Spinal cord (tissue), 10 donors: ENCODE measurements around the gene SLC1A1. TPM values are rescaled to one million over a fixed set of nuclear protein-coding genes. Genes with fewer than 3 reads are reported as not detected.

Experiments
- DNase-seq, 6 donors: peaks; one replicate each; pipeline versions ENCODE4 v3.0.0 to v3.0.0-alpha.2; 2013 to 2015; ENCODE audit warnings: low spot score in 6 of 6, low read depth in 4 of 6
- H3K27ac ChIP-seq: one replicate; pipeline ENCODE4 v1.5.1; 2013; ENCODE audit warnings: low read depth, low read length, control low read depth
- H3K27me3 ChIP-seq: one replicate; pipeline ENCODE4 v1.6.1; 2013; ENCODE audit warnings: low read length; ENCODE audit not compliant: control insufficient read depth, insufficient read depth
- H3K36me3 ChIP-seq: one replicate; pipeline ENCODE4 v1.6.1; 2013; ENCODE audit warnings: low read length; ENCODE audit not compliant: control insufficient read depth, insufficient read depth
- H3K4me1 ChIP-seq: one replicate; pipeline ENCODE4 v1.6.1; 2013; ENCODE audit warnings: low read length; ENCODE audit not compliant: control insufficient read depth, insufficient read depth
- H3K4me3 ChIP-seq: one replicate; pipeline ENCODE4 v1.5.1; 2013; ENCODE audit warnings: low read depth, low read length, control low read depth
- H3K9me3 ChIP-seq: one replicate; pipeline ENCODE4 v1.6.1; 2013; ENCODE audit warnings: low read length; ENCODE audit not compliant: control insufficient read depth, insufficient read depth
- WGBS: methylation state at CpG from one replicate; pipeline ENCODE4 v1.1.5; 2013; ENCODE audit warnings: missing lambda C conversion rate; ENCODE audit not compliant: insufficient coverage; 5-methylcytosine and 5-hydroxymethylcytosine counted together
- long read RNA-seq, 4 donors: transcript quantifications; one replicate each; lab custom pipeline, GENCODE V29; 2026
- polyA plus RNA-seq, 2 donors: library from polyadenylated mRNA; unstranded; fragments of 120-200 nt; gene quantifications; one replicate each; pipeline ENCODE4 v1.2.1, GENCODE V29; 2013; ENCODE audit not compliant: insufficient read length in 2 of 2
- total RNA-seq, 2 donors: library from RNA; depleted of rRNA in 1 of 2; stranded (reverse); fragments of 120-200 nt in 1 of 2; fragments of >200 nt in 1 of 2; gene quantifications; one replicate each; pipeline versions ENCODE4 v1.2.3 to v1.2.4, GENCODE V29; 2013 to 2014
- donor health status: healthy.

SLC1A1 gene
- total RNA-seq: 10 to 100 TPM; 22.3 to 47.2 TPM
- 10 to 100 TPM; 53.8 to 67.7 TPM for polyA plus RNA-seq
- long read RNA-seq, donor 1, transcript SLC1A1-201 (12 exons, 3,722 nt): major isoform, 10 of 33 reads
- long read RNA-seq, donor 1, partial matches to known transcripts: 23 of 33 reads
- long read RNA-seq, donor 1, other reads (novel, unspliced or antisense): 0 of 33 reads
- long read RNA-seq, donor 2, transcript SLC1A1-201 (12 exons, 3,722 nt): major isoform, 5 of 5 reads
- long read RNA-seq, donor 2, partial matches to known transcripts: 0 of 5 reads
- long read RNA-seq, donor 2, other reads (novel, unspliced or antisense): 0 of 5 reads
- long read RNA-seq, donor 3, transcript SLC1A1-201 (12 exons, 3,722 nt): major isoform, 8 of 15 reads
- long read RNA-seq, donor 3, partial matches to known transcripts: 7 of 15 reads
- long read RNA-seq, donor 3, other reads (novel, unspliced or antisense): 0 of 15 reads
- long read RNA-seq, donor 4: 0 reads

DNA sequence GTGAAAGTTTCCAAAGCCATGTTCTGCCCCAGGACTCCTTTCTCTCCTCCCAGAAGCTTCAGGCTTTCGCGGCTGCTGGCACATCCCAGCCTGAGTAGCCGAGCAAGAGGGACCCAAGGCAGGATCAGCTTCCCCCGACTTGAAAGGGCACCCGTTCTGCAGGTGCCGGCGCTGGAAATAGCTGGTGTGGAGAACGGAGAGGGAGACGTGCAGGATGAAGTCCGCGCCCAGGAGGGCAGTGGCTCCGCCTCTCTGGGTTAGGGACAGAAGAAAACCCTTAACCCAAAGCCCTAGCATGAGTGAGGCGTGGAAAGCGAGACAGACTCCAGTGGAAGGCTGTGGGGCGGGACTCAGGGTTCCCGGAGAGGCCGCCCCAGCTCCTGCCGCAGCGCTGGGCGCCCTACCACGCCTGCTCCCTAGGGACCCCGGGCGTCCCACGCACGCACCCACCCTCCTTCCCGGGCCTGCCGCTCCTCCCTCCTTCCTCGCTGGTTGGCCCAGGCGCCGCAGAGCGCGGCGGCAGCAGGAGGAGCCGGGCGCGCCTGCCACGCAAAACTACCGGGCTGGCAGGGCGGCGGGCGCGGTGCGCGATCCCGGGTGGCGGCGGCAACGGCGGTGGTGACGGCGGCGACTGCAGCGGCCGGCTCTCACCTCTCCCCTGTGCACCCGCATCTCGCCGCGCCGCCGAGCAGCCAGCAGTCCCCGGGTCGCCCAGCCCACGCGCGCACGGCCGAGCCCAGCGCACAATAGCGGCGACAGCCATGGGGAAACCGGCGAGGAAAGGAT, at the start of gene SLC1A1:
TSS of gene SLC1A1 (plus strand) at position 550 of the 786 bp plus-strand sequence. CDS start at position 762, 212 bp downstream.
- Histone ChIP-seq H3K27me3 (peaks cover 10% of the 10 kb centered on the region), H3K4me3 (peak within 1 kb of the TSS; percentile 65), H3K4me1 (peaks cover 26% of the 10 kb centered on the region), H3K27ac (peak within 1 kb of the TSS; percentile 52), H3K9me3 (no peaks in the 10 kb centered on the region), H3K36me3 (no peaks in the 10 kb centered on the region)
- DNase-seq: peak; percentile 30 to 92 (median 47)
- WGBS: under 1% methylated on average over 71 of the region's 72 CpGs

- 78% methylated on average over 2 of the region's 3 CpGs for WGBS
These were observed 47.5 kb upstream of the SLC1A1 start for GRCh38 chr9:4442806-4443205.

GRCh38 chr9:4443439-4443838, 46.8 kb upstream of the SLC1A1 start:
- Histone ChIP-seq H3K27me3 (no peaks in the 10 kb centered on the region), H3K27ac (no peak overlapping the region), H3K36me3 (no peaks in the 10 kb centered on the region), H3K4me3 (no peak overlapping the region), H3K4me1 (no peaks in the 10 kb centered on the region), H3K9me3 (peaks cover 3% of the 10 kb centered on the region)
- WGBS: 80% methylated on average over 1 of the region's 1 CpG
- no peak for DNase-seq

More at GRCh38 chr9:4442806-4443205, 47.5 kb upstream of the SLC1A1 start:
- peaks cover 3% of the 10 kb centered on the region for H3K9me3 ChIP-seq
- H3K4me1 ChIP-seq: no peaks in the 10 kb centered on the region
- no peaks in the 10 kb centered on the region for H3K27me3 ChIP-seq
- no peak for DNase-seq
- H3K4me3 ChIP-seq: no peak overlapping the region
- H3K27ac ChIP-seq: no peak overlapping the region
- H3K36me3 ChIP-seq: no peaks in the 10 kb centered on the region

DNA sequence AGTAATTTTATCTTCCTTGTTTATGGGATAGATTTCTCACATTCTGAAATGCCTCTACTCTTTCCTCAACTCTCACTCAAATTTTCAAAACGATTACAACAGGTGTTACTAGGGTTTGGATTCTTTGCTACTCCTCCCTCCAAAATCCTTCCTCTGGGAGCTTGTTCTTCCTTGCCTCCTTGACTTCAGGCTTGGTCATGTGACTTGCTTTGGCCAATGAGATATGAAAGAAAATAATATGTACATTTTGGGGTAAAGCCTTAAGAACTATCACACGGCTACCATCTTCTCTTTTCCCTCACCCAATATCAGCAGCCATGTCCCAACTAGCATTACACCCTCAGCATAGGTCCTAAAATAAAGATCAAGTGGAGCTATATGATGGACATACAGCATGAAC, 28.8 kb upstream of the SLC1A1 start:
- H3K4me3 ChIP-seq: no peak overlapping the region
- H3K9me3 ChIP-seq: no peaks in the 10 kb centered on the region
- no peaks in the 10 kb centered on the region for H3K36me3 ChIP-seq
- WGBS: no CpG with 5 or more reads among the region's 2 CpGs
- no peaks in the 10 kb centered on the region for H3K27me3 ChIP-seq
- no peak for DNase-seq
- no peaks in the 10 kb centered on the region for H3K4me1 ChIP-seq
- H3K27ac ChIP-seq: no peak overlapping the region

DNA sequence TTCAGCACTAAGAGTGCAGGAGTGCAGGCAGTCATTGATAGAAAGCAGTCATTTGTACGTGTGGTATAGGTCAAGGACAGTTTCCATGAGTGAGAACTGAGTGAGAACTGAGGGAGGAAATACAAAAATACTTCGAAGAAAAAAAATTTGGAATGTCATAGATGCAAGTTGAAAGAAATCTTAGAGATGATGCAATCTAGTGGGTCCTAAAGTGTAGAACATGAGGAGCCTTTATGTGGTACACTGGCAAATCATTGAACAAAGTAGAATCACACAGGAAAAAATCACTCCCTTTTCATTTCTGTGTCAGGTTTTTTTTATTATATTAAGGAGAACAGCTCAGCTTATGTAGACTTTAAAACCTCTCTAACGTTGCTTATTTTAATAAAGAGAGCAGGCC, 26.4 kb upstream of the SLC1A1 start:
- 82% methylated on average over 1 of the region's 3 CpGs for WGBS
- no peaks in the 10 kb centered on the region for H3K4me1 ChIP-seq
- peaks cover 2% of the 10 kb centered on the region for H3K9me3 ChIP-seq
- no peak overlapping the region for H3K27ac ChIP-seq
- no peaks in the 10 kb centered on the region for H3K27me3 ChIP-seq
- H3K4me3 ChIP-seq: no peak overlapping the region
- no peak for DNase-seq
- H3K36me3 ChIP-seq: no peaks in the 10 kb centered on the region

GRCh38 chr9:4464911-4465513, 25.3 kb upstream of the SLC1A1 start:
- 93% methylated on average over 8 of the region's 11 CpGs for WGBS
- Histone ChIP-seq H3K4me3 (no peak overlapping the region), H3K9me3 (peaks cover 2% of the 10 kb centered on the region), H3K36me3 (no peaks in the 10 kb centered on the region), H3K27ac (no peak overlapping the region), H3K4me1 (no peaks in the 10 kb centered on the region), H3K27me3 (no peaks in the 10 kb centered on the region)
- no peak for DNase-seq

DNA sequence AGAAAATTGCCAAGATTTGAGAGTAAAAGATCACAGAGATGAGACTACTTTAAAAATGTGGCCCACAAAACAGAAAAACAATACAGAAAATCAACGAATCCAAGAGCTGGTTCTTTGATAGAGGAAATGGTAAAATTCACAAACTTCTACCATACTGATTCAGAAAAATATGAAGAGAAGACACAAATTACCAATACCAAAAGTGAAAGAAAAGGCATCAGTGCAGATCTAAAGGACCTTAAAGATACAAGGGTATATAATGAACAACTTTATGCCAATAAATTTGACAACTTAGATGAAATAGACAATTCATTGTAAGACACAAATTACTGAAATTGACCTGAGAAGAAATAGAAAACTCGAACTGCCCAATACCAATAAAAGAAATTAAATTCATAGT, 24.4 kb upstream of the SLC1A1 start:
- no peaks in the 10 kb centered on the region for H3K4me1 ChIP-seq
- no CpG with 5 or more reads among the region's 2 CpGs for WGBS
- no peak for DNase-seq
- H3K27me3 ChIP-seq: no peaks in the 10 kb centered on the region
- H3K4me3 ChIP-seq: no peak overlapping the region
- no peaks in the 10 kb centered on the region for H3K36me3 ChIP-seq
- H3K9me3 ChIP-seq: peaks cover 2% of the 10 kb centered on the region
- H3K27ac ChIP-seq: no peak overlapping the region

DNA sequence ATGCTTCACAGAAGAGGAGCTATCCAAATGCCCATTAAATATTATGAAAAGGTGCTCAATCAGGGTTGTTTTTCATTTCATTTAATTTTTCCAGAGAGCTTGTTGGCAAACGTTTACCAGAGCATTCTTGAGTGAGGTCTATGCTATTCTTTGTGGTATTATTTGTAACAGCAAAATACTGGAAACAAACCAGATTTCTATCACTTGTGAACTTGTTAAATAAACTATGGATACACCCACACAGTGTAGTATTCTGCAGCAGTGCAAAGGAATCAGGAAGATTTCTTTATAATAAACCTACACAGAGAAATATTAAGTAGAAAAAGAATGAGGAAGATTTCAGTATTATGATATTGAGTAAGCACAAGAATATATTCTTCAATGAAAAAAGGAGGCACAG, 15.0 kb upstream of the SLC1A1 start:
- Histone ChIP-seq H3K27me3 (no peaks in the 10 kb centered on the region), H3K4me3 (no peak overlapping the region), H3K4me1 (no peaks in the 10 kb centered on the region), H3K9me3 (no peaks in the 10 kb centered on the region), H3K27ac (no peak overlapping the region), H3K36me3 (no peaks in the 10 kb centered on the region)
- DNase-seq: no peak
- WGBS: no CpG with 5 or more reads among the region's 1 CpG

GRCh38 chr9:4486176-4486575, 4.1 kb upstream of the SLC1A1 start:
- peaks cover 5% of the 10 kb centered on the region for H3K27me3 ChIP-seq
- 78% methylated on average over 2 of the region's 2 CpGs for WGBS
- H3K27ac ChIP-seq: no peak overlapping the region
- peaks cover 13% of the 10 kb centered on the region for H3K4me1 ChIP-seq
- H3K9me3 ChIP-seq: no peaks in the 10 kb centered on the region
- DNase-seq: no peak
- H3K36me3 ChIP-seq: no peaks in the 10 kb centered on the region
- H3K4me3 ChIP-seq: no peak overlapping the region
